Measurements from ENCODE around the gene DGKB. TPM values are rescaled to one million over a fixed set of nuclear protein-coding genes. Genes with fewer than 3 reads are reported as not detected.

Gene DGKB
- total RNA-seq, 8 experiments from 2014 or later = 0.22 to 13.6 (median 9.0) TPM

- Histone ChIP-seq H3K27ac (no peak overlapping the region), H3K4me1 (replicated peaks in 1 of 2) (no peaks in the 10 kb centered on the region), H3K4me3 (no peak overlapping the region)
- ATAC-seq (replicated peaks in 6 of 8) = peak in 2 of 8 experiments; percentile 40 to 53
- in situ Hi-C loops (cut with MboI; ENCODE audit: low pct_unique_long_range_greater_than_20kb in 2 of 9, low sequenced_read_pairs in 9 of 9, unreplicated experiment in 9 of 9) = no loop called here
- 0 to 88% (median 14%) methylated on average over 1 of the region's 1 CpG; no CpG with 5 or more reads in 5 of the 10 experiments for whole genome bisulfite sequencing, 10 experiments
These were observed 47.3 kb downstream of the DGKB start for GRCh38 chr7:14855033-14855794.

- ATAC-seq (replicated peaks in 6 of 8) = no peak
- no peak overlapping the region for H3K4me3 ChIP-seq
- H3K27ac ChIP-seq = no peak overlapping the region
- WGBS, 10 experiments = 59 to 100% (median 94%) methylated on average over 1 to 5 of the region's 5 CpGs; no CpG with 5 or more reads in 2 of the 10 experiments
- in situ Hi-C loops (cut with MboI; ENCODE audit: low pct_unique_long_range_greater_than_20kb in 2 of 9, low sequenced_read_pairs in 9 of 9, unreplicated experiment in 9 of 9) = no loop called here
- no peaks in the 10 kb centered on the region for H3K4me1 ChIP-seq (replicated peaks in 1 of 2)
These were observed 48.1 kb downstream of the DGKB start for GRCh38 chr7:14854471-14854870.

GRCh38 chr7:14851610-14852009 lies 50.9 kb downstream of the DGKB start:
- 33 to 100% (median 94%) methylated on average over 1 of the region's 1 CpG; no CpG with 5 or more reads in 4 of the 10 experiments for WGBS, 10 experiments
- no peak overlapping the region for H3K4me3 ChIP-seq

GRCh38 chr7:14850039-14850438 lies 52.5 kb downstream of the DGKB start:
- in situ Hi-C loops (cut with MboI; ENCODE audit: low pct_unique_long_range_greater_than_20kb in 2 of 9, low sequenced_read_pairs in 9 of 9, unreplicated experiment in 9 of 9) = no loop called here
- ATAC-seq (replicated peaks in 6 of 8) = no peak
- Histone ChIP-seq H3K27ac (no peak overlapping the region), H3K4me1 (replicated peaks in 1 of 2) (no peaks in the 10 kb centered on the region), H3K4me3 (no peak overlapping the region)
- 25 to 100% (median 94%) methylated on average over 1 to 2 of the region's 2 CpGs; no CpG with 5 or more reads in 1 of the 10 experiments for WGBS, 10 experiments

More at GRCh38 chr7:14851610-14852009, 50.9 kb downstream of the DGKB start:
- H3K27ac ChIP-seq = no peak overlapping the region
- no peaks in the 10 kb centered on the region for H3K4me1 ChIP-seq (replicated peaks in 1 of 2)
- in situ Hi-C loops (cut with MboI; ENCODE audit: low pct_unique_long_range_greater_than_20kb in 2 of 9, low sequenced_read_pairs in 9 of 9, unreplicated experiment in 9 of 9) = no loop called here
- no peak for ATAC-seq (replicated peaks in 6 of 8)

- Histone ChIP-seq H3K27ac (no peak overlapping the region), H3K4me3 (no peak overlapping the region), H3K4me1 (replicated peaks in 1 of 2) (peaks cover 0 to 3% of the 10 kb centered on the region in 2 donors)
- 49 to 90% (median 78%) methylated on average over 2 to 4 of the region's 4 CpGs; no CpG with 5 or more reads in 2 of the 10 experiments for WGBS, 10 experiments
- in situ Hi-C loops (cut with MboI; ENCODE audit: low pct_unique_long_range_greater_than_20kb in 2 of 9, low sequenced_read_pairs in 9 of 9, unreplicated experiment in 9 of 9) = no loop called here
- ATAC-seq (replicated peaks in 6 of 8) = no peak
These were observed 56.1 kb downstream of the DGKB start for GRCh38 chr7:14846405-14846804.

GRCh38 chr7:14843755-14844154 lies 58.8 kb downstream of the DGKB start:
- in situ Hi-C loops (cut with MboI; ENCODE audit: low pct_unique_long_range_greater_than_20kb in 2 of 9, low sequenced_read_pairs in 9 of 9, unreplicated experiment in 9 of 9) = no loop called here
- Histone ChIP-seq H3K4me1 (replicated peaks in 1 of 2) (peaks cover 0 to 3% of the 10 kb centered on the region in 2 donors), H3K4me3 (no peak overlapping the region), H3K27ac (no peak overlapping the region)
- ATAC-seq (replicated peaks in 6 of 8) = peak in 5 of 8 experiments; percentile 34 to 91 (median 57)
- 38 to 100% (median 74%) methylated on average over 1 of the region's 1 CpG; no CpG with 5 or more reads in 4 of the 10 experiments for WGBS, 10 experiments

- peak overlapping the region in 1 of 2 donors; percentile 66 for H3K27ac ChIP-seq
These were observed 60.0 kb downstream of the DGKB start for GRCh38 chr7:14842523-14842922.

GRCh38 chr7:14841869-14842268 lies 60.7 kb downstream of the DGKB start:
- H3K27ac ChIP-seq = no peak overlapping the region
- H3K4me1 ChIP-seq (replicated peaks in 1 of 2) = peaks cover 3% of the 10 kb centered on the region in 2 donors
- no peak overlapping the region for H3K4me3 ChIP-seq
- 0 to 100% (median 100%) methylated on average over 1 of the region's 1 CpG for WGBS, 10 experiments
- in situ Hi-C loops (cut with MboI; ENCODE audit: low pct_unique_long_range_greater_than_20kb in 2 of 9, low sequenced_read_pairs in 9 of 9, unreplicated experiment in 9 of 9) = no loop called here
- no peak for ATAC-seq (replicated peaks in 6 of 8)

More at GRCh38 chr7:14842523-14842922, 60.0 kb downstream of the DGKB start:
- Histone ChIP-seq H3K4me3 (no peak overlapping the region), H3K4me1 (replicated peaks in 1 of 2) (peaks cover 0 to 3% of the 10 kb centered on the region in 2 donors)
- peak in 5 of 8 experiments; percentile 59 to 95 (median 80) for ATAC-seq (replicated peaks in 6 of 8)
- in situ Hi-C loops (cut with MboI; ENCODE audit: low pct_unique_long_range_greater_than_20kb in 2 of 9, low sequenced_read_pairs in 9 of 9, unreplicated experiment in 9 of 9) = no loop called here

GRCh38 chr7:14841086-14841485 lies 61.5 kb downstream of the DGKB start:
- in situ Hi-C loops (cut with MboI; ENCODE audit: low pct_unique_long_range_greater_than_20kb in 2 of 9, low sequenced_read_pairs in 9 of 9, unreplicated experiment in 9 of 9) = no loop called here
- no peak for ATAC-seq (replicated peaks in 6 of 8)
- no peak overlapping the region for H3K27ac ChIP-seq
- peaks cover 3% of the 10 kb centered on the region in 2 donors for H3K4me1 ChIP-seq (replicated peaks in 1 of 2)
- WGBS, 10 experiments = 83 to 100% (median 94%) methylated on average over 1 to 2 of the region's 2 CpGs; no CpG with 5 or more reads in 3 of the 10 experiments
- H3K4me3 ChIP-seq = no peak overlapping the region

GRCh38 chr7:14839307-14839706 lies 63.2 kb downstream of the DGKB start:
- peak in 1 of 8 experiments; percentile 5 for ATAC-seq (replicated peaks in 6 of 8)
- Histone ChIP-seq H3K27ac (no peak overlapping the region), H3K4me3 (no peak overlapping the region), H3K4me1 (replicated peaks in 1 of 2) (peaks cover 7 to 9% of the 10 kb centered on the region in 2 donors)
- WGBS, 10 experiments = 71 to 100% (median 95%) methylated on average over 1 of the region's 1 CpG; no CpG with 5 or more reads in 4 of the 10 experiments
- in situ Hi-C loops (cut with MboI; ENCODE audit: low pct_unique_long_range_greater_than_20kb in 2 of 9, low sequenced_read_pairs in 9 of 9, unreplicated experiment in 9 of 9) = no loop called here

- in situ Hi-C loops (cut with MboI; ENCODE audit: low pct_unique_long_range_greater_than_20kb in 2 of 9, low sequenced_read_pairs in 9 of 9, unreplicated experiment in 9 of 9) = no loop called here
- H3K4me1 ChIP-seq (replicated peaks in 1 of 2) = peaks cover 8 to 9% of the 10 kb centered on the region in 2 donors
- H3K27ac ChIP-seq = no peak overlapping the region
- ATAC-seq (replicated peaks in 6 of 8) = no peak
- H3K4me3 ChIP-seq = no peak overlapping the region
These were observed 65.3 kb downstream of the DGKB start for GRCh38 chr7:14837216-14837615.

GRCh38 chr7:14836571-14837189 lies 65.9 kb downstream of the DGKB start:
- in situ Hi-C loops (cut with MboI; ENCODE audit: low pct_unique_long_range_greater_than_20kb in 2 of 9, low sequenced_read_pairs in 9 of 9, unreplicated experiment in 9 of 9) = no loop called here
- peak; percentile 24 to 97 (median 88) for ATAC-seq (replicated peaks in 6 of 8)
- Histone ChIP-seq H3K4me1 (replicated peaks in 1 of 2) (peaks cover 7 to 9% of the 10 kb centered on the region in 2 donors), H3K27ac (no peak overlapping the region), H3K4me3 (no peak overlapping the region)
- WGBS, 10 experiments = 13 to 60% (median 47%) methylated on average over 1 to 6 of the region's 6 CpGs; no CpG with 5 or more reads in 3 of the 10 experiments

- Histone ChIP-seq H3K4me3 (no peak overlapping the region), H3K27ac (no peak overlapping the region), H3K4me1 (replicated peaks in 1 of 2) (peaks cover 7 to 9% of the 10 kb centered on the region in 2 donors)
- ATAC-seq (replicated peaks in 6 of 8) = no peak
- WGBS, 10 experiments = 47 to 100% (median 89%) methylated on average over 1 to 4 of the region's 4 CpGs; no CpG with 5 or more reads in 2 of the 10 experiments
- in situ Hi-C loops (cut with MboI; ENCODE audit: low pct_unique_long_range_greater_than_20kb in 2 of 9, low sequenced_read_pairs in 9 of 9, unreplicated experiment in 9 of 9) = no loop called here
These were observed 66.5 kb downstream of the DGKB start for GRCh38 chr7:14836006-14836405.
